ENCODE measurements around the gene IFIT3. TPM values are rescaled to one million over a fixed set of nuclear protein-coding genes. Genes with fewer than 3 reads are reported as not detected.
A peak's percentile ranks its signal among the peaks of the same experiment; 100 is the strongest.

The IFIT3 gene
- total and polyA plus RNA-seq, 2 experiments from 2014 or later, result 0.42 to 0.52 TPM

- TF ChIP-seq EZH2phosphoT487 (IDR thresholded peaks at IDR 0.05; ENCODE audit: unreplicated experiment) (no peak), ETS1 (IDR thresholded peaks at IDR 0.05) (no peak), EZH2 (IDR thresholded peaks at IDR 0.05; ENCODE audit: low read depth, unreplicated experiment) (no peak), JUNB (IDR thresholded peaks at IDR 0.05; ENCODE audit: unreplicated experiment) (no peak), CTCF (conservative IDR thresholded peaks at IDR 0.05; ENCODE audit: low read depth in 2 of 2) (no peak), POLR2AphosphoS5 (IDR thresholded peaks at IDR 0.05; ENCODE audit: low read depth) (no peak), REST (IDR thresholded peaks at IDR 0.05; ENCODE audit: unreplicated experiment) (no peak), ZNF331 (CRISPR knock-in tag; IDR thresholded peaks at IDR 0.05; ENCODE audit: low read depth) (no peak)
Observed at GRCh38 chr10:89388806-89389205, 61.0 kb downstream of the IFIT3 start (continued).

- H3K9me3 Mint-ChIP-seq, result no peaks in the 10 kb centered on the region
- H3K27ac ChIP-seq (ENCODE audit: low read depth), result no peak overlapping the region
- no peaks in the 10 kb centered on the region for H4K20me1 ChIP-seq (replicated peaks; ENCODE audit: insufficient read depth)
- no peaks in the 10 kb centered on the region for H3K27me3 ChIP-seq (ENCODE audit: insufficient read depth)
- ATAC-seq, result peak; percentile 61; the same call in 2 of the 3 replicates
- no peak overlapping the region for H3K4me2 ChIP-seq
- H3K27ac Mint-ChIP-seq, result no peak overlapping the region
- no peaks in the 10 kb centered on the region for H3K27me3 Mint-ChIP-seq (ENCODE audit: insufficient read depth, low read depth, poor library complexity)
- no peak overlapping the region for H3K4me3 Mint-ChIP-seq
- TF ChIP-seq CTCF (conservative IDR thresholded peaks at IDR 0.05; ENCODE audit: low read depth in 2 of 2) (peak; percentile 54 to 74), POLR2AphosphoS5 (IDR thresholded peaks at IDR 0.05; ENCODE audit: low read depth) (no peak), EZH2 (IDR thresholded peaks at IDR 0.05; ENCODE audit: low read depth, unreplicated experiment) (no peak)
- no peak overlapping the region for H3K4me3 ChIP-seq
- DNase-seq (ENCODE audit: low spot score), result peak; percentile 66
- H3K36me3 ChIP-seq (ENCODE audit: insufficient read depth), result no peaks in the 10 kb centered on the region
- H3F3A ChIP-seq (replicated peaks; ENCODE audit: low read depth), result no peaks in the 10 kb centered on the region
- peaks cover 11% of the 10 kb centered on the region; the same call in 2 of the 3 replicates for H3K4me1 Mint-ChIP-seq
- no peaks in the 10 kb centered on the region for H3K9me2 ChIP-seq (ENCODE audit: insufficient read depth)
- H3K79me2 ChIP-seq (replicated peaks; ENCODE audit: insufficient read depth), result no peaks in the 10 kb centered on the region
- peaks cover 11% of the 10 kb centered on the region for H3K4me1 ChIP-seq (ENCODE audit: insufficient read depth)
- H3K36me3 Mint-ChIP-seq (ENCODE audit: low read depth), result no peaks in the 10 kb centered on the region
- no peak overlapping the region for H2AFZ ChIP-seq
Observed at GRCh38 chr10:89389254-89389653, 61.5 kb downstream of the IFIT3 start.

Other genes with a start within 250 kb of the IFIT3 start
- 0.47 and 1.3 TPM in 2 replicates for gene CH25H, start 120.7 kb upstream of the IFIT3 start, total RNA-seq (2014; rRNA removed; shearing (Covaris generic))
- 1.7 and 1.8 TPM in 2 replicates for gene CH25H, start 120.7 kb upstream of the IFIT3 start, polyA plus RNA-seq (2016; fragmentation: Nextera tagmentation; extraction: Ambion mirVana)
- gene LIPA, start 76.2 kb upstream of the IFIT3 start, total RNA-seq (2014; rRNA removed; shearing (Covaris generic)), result 71.4 and 86.3 TPM in 2 replicates
- gene LIPA, start 76.2 kb upstream of the IFIT3 start, polyA plus RNA-seq (2016; fragmentation: Nextera tagmentation; extraction: Ambion mirVana), result 36.5 and 37.8 TPM in 2 replicates
- gene IFIT2, start 26.0 kb upstream of the IFIT3 start, total RNA-seq (2014; rRNA removed; shearing (Covaris generic)), result not detected in 2 replicates
- gene IFIT2, start 26.0 kb upstream of the IFIT3 start, polyA plus RNA-seq (2016; fragmentation: Nextera tagmentation; extraction: Ambion mirVana), result 0.10 and 0.24 TPM in 2 replicates
- gene IFIT1B, start 50.1 kb downstream of the IFIT3 start, total RNA-seq (2014; rRNA removed; shearing (Covaris generic)), result not detected in 2 replicates
- 0.10 TPM in 2 replicates for gene IFIT1B, start 50.1 kb downstream of the IFIT3 start, polyA plus RNA-seq (2016; fragmentation: Nextera tagmentation; extraction: Ambion mirVana)
- gene IFIT1, start 64.6 kb downstream of the IFIT3 start, total RNA-seq (2014; rRNA removed; shearing (Covaris generic)), result 3.1 and 3.9 TPM in 2 replicates
- gene IFIT1, start 64.6 kb downstream of the IFIT3 start, polyA plus RNA-seq (2016; fragmentation: Nextera tagmentation; extraction: Ambion mirVana), result 1.5 and 2.4 TPM in 2 replicates
- gene IFIT5, start 86.6 kb downstream of the IFIT3 start, total RNA-seq (2014; rRNA removed; shearing (Covaris generic)), result 2.7 TPM in 2 replicates
- 2.7 and 3.2 TPM in 2 replicates for gene IFIT5, start 86.6 kb downstream of the IFIT3 start, polyA plus RNA-seq (2016; fragmentation: Nextera tagmentation; extraction: Ambion mirVana)
- gene SLC16A12, start 207.6 kb downstream of the IFIT3 start, total RNA-seq (2014; rRNA removed; shearing (Covaris generic)), result 1.3 and 2.0 TPM in 2 replicates
- 0.84 and 0.89 TPM in 2 replicates for gene SLC16A12, start 207.6 kb downstream of the IFIT3 start, polyA plus RNA-seq (2016; fragmentation: Nextera tagmentation; extraction: Ambion mirVana)

Data from GM23338 (cell line).